Hepatocyte (in vitro differentiated cells): ENCODE measurements around the gene HOXC6. TPM values are rescaled to one million over a fixed set of nuclear protein-coding genes. Genes with fewer than 3 reads are reported as not detected.
A peak's percentile ranks its signal among the peaks of the same experiment; 100 is the strongest.

Source experiments
- DNase-seq: peaks from one replicate; pipeline ENCODE4 v3.0.0-alpha.2; 2016; ENCODE audit warnings: low spot score
- H2AFZ ChIP-seq: fragments of 200-600 bp; sonication (generic); 2 replicates; pipeline ENCODE4 v1.6.0; 2016; ENCODE audit warnings: antibody characterized with exemption, mild to moderate bottlenecking
- H3K27ac ChIP-seq: fragments of 200-600 bp; sonication (generic); 2 replicates; pipeline ENCODE4 v1.5.1; 2016; ENCODE audit warnings: mild to moderate bottlenecking
- H3K27me3 ChIP-seq: fragments of 200-600 bp; sonication (generic); 2 replicates; pipeline ENCODE4 v1.6.1; 2016
- H3K36me3 ChIP-seq: fragments of 200-600 bp; sonication (generic); replicated peaks from 2 replicates; pipeline ENCODE4 v1.5.1; 2016; ENCODE audit warnings: low read depth; ENCODE audit not compliant: insufficient read depth
- H3K4me1 ChIP-seq: fragments of 200-600 bp; sonication (generic); 2 replicates; pipeline ENCODE4 v1.5.1; 2016; ENCODE audit warnings: mild to moderate bottlenecking, moderate library complexity; ENCODE audit not compliant: insufficient read depth
- H3K4me2 ChIP-seq: fragments of 200-600 bp; sonication (generic); 2 replicates; pipeline ENCODE4 v1.6.0; 2016
- H3K4me3 ChIP-seq: fragments of 200-600 bp; sonication (generic); 2 replicates; pipeline ENCODE4 v1.5.1; 2016; ENCODE audit warnings: mild to moderate bottlenecking
- H3K79me2 ChIP-seq: fragments of 200-600 bp; sonication (generic); 2 replicates; pipeline ENCODE4 v1.6.0; 2017; ENCODE audit warnings: mild to moderate bottlenecking
- H3K9me2 ChIP-seq: fragments of 200-600 bp; sonication (generic); replicated peaks from 2 replicates; pipeline ENCODE4 v1.6.0; 2017; ENCODE audit warnings: mild to moderate bottlenecking; ENCODE audit not compliant: insufficient read depth
- H3K9me3 ChIP-seq: fragments of 200-600 bp; sonication (generic); 2 replicates; pipeline ENCODE4 v1.5.1; 2016; ENCODE audit warnings: low read depth, mild to moderate bottlenecking
- H4K20me1 ChIP-seq: fragments of 200-600 bp; sonication (generic); 2 replicates; pipeline ENCODE4 v1.6.0; 2016; ENCODE audit warnings: mild to moderate bottlenecking; ENCODE audit not compliant: insufficient read depth, poor library complexity, severe bottlenecking
- CTCF ChIP-seq: fragments of 200-600 bp; sonication (generic); IDR thresholded peaks from 2 replicates; pipeline ENCODE4 v1.5.1; 2016; ENCODE audit warnings: antibody characterized with exemption, mild to moderate bottlenecking; ENCODE audit not compliant: poor library complexity
- EZH2 ChIP-seq: fragments of 200-600 bp; sonication (generic); IDR thresholded peaks from 2 replicates; pipeline ENCODE4 v1.6.1; 2016; ENCODE audit warnings: antibody characterized with exemption, mild to moderate bottlenecking, borderline replicate concordance
- EZH2phosphoT487 ChIP-seq: fragments of 200-600 bp; sonication (generic); IDR thresholded peaks from one replicate; pipeline ENCODE4 v1.6.1; 2018; ENCODE audit warnings: antibody characterized with exemption, mild to moderate bottlenecking, low read depth, moderate library complexity; ENCODE audit not compliant: unreplicated experiment, severe bottlenecking
- WGBS: methylation state at CpG from one replicate; pipeline ENCODE4 v1.1.6; 2016; ENCODE audit warnings: low lambda C conversion rate; ENCODE audit errors: missing lambda C conversion rate; 5-methylcytosine and 5-hydroxymethylcytosine counted together
- polyA plus RNA-seq: library from polyadenylated mRNA; unstranded; fragments of >200 nt; fragmentation: Nextera tagmentation; extraction: Ambion mirVana; gene quantifications from 2 replicates; pipeline ENCODE4 v1.2.1, GENCODE V29; 2016
- total RNA-seq: library from RNA; depleted of rRNA; stranded (reverse); fragments of >200 nt; gene quantifications from 2 replicates; pipeline ENCODE4 v1.2.3, GENCODE V29; 2014

HOXC6 gene
- total and polyA plus RNA-seq, 2 experiments from 2014 or later: 4.5 to 11.1 TPM

- Histone ChIP-seq H4K20me1 (no peaks in the 10 kb centered on the region), H3K27me3 (peaks cover 96% of the 10 kb centered on the region), H3K79me2 (no peaks in the 10 kb centered on the region), H3K9me3 (no peaks in the 10 kb centered on the region), H3K4me3 (no peak overlapping the region), H2AFZ (no peak overlapping the region), H3K27ac (no peak overlapping the region), H3K36me3 (no peaks in the 10 kb centered on the region), H3K4me2 (no peak overlapping the region), H3K9me2 (no peaks in the 10 kb centered on the region), H3K4me1 (peaks cover 17% of the 10 kb centered on the region)
- TF ChIP-seq CTCF (no peak), EZH2 (no peak), EZH2phosphoT487 (no peak)
- no peak for DNase-seq
- 37% methylated on average over 19 of the region's 19 CpGs for WGBS
Observed at GRCh38 chr12:54002278-54002914, 25.8 kb upstream of the HOXC6 start.

GRCh38 chr12:54002915-54003389, 25.3 kb upstream of the HOXC6 start:
- Histone ChIP-seq H3K27ac (no peak overlapping the region), H3K4me1 (peaks cover 17% of the 10 kb centered on the region), H4K20me1 (no peaks in the 10 kb centered on the region), H3K36me3 (no peaks in the 10 kb centered on the region), H3K79me2 (no peaks in the 10 kb centered on the region), H3K4me2 (no peak overlapping the region), H3K9me3 (no peaks in the 10 kb centered on the region), H3K27me3 (peaks cover 96% of the 10 kb centered on the region), H3K4me3 (no peak overlapping the region), H3K9me2 (no peaks in the 10 kb centered on the region), H2AFZ (no peak overlapping the region)
- 48% methylated on average over 19 of the region's 19 CpGs for WGBS
- TF ChIP-seq EZH2: no peak
- TF ChIP-seq EZH2phosphoT487: no peak
- DNase-seq: no peak

- DNase-seq: no peak
- no peaks in the 10 kb centered on the region for H3K36me3 ChIP-seq
- 68% methylated on average over 2 of the region's 3 CpGs for WGBS
- TF ChIP-seq CTCF (no peak), EZH2phosphoT487 (no peak), EZH2 (no peak)
- H3K4me2 ChIP-seq: no peak overlapping the region
- H4K20me1 ChIP-seq: no peaks in the 10 kb centered on the region
- peaks cover 95% of the 10 kb centered on the region for H3K27me3 ChIP-seq
- no peaks in the 10 kb centered on the region for H3K79me2 ChIP-seq
- no peaks in the 10 kb centered on the region for H3K9me3 ChIP-seq
- no peak overlapping the region for H2AFZ ChIP-seq
- no peaks in the 10 kb centered on the region for H3K9me2 ChIP-seq
- H3K27ac ChIP-seq: no peak overlapping the region
- H3K4me3 ChIP-seq: no peak overlapping the region
- H3K4me1 ChIP-seq: peaks cover 17% of the 10 kb centered on the region
Observed at GRCh38 chr12:54003625-54004024, 24.6 kb upstream of the HOXC6 start.

GRCh38 chr12:54004063-54004840, 24.0 kb upstream of the HOXC6 start:
- Histone ChIP-seq H3K4me2 (peak overlapping the region; percentile 89), H3K4me3 (no peak overlapping the region), H3K9me3 (no peaks in the 10 kb centered on the region), H3K27me3 (peaks cover 91% of the 10 kb centered on the region), H3K79me2 (no peaks in the 10 kb centered on the region), H3K4me1 (peaks cover 20% of the 10 kb centered on the region), H3K9me2 (no peaks in the 10 kb centered on the region), H3K36me3 (no peaks in the 10 kb centered on the region), H4K20me1 (no peaks in the 10 kb centered on the region), H2AFZ (no peak overlapping the region), H3K27ac (no peak overlapping the region)
- DNase-seq: no peak
- WGBS: 53% methylated on average over 20 of the region's 20 CpGs
- TF ChIP-seq EZH2phosphoT487 (no peak), CTCF (no peak), EZH2 (no peak)
